Amniotic epithelial cell (primary cell): ENCODE results near the gene MATR3.
"Not testable (repeated sequence)": the region's sequence is repeated elsewhere in the genome, so short reads cannot be mapped to it uniquely, and the experiment has no call there.

Experiments
- DNase-seq: peaks from one replicate; pipeline ENCODE4 v3.0.0-alpha.2; 2010; ENCODE audit warnings: low read depth

The MATR3 gene

GRCh38 chr5:139354186-139354585 is 60.6 kb downstream of the MATR3 start:
- no peak for DNase-seq

DNA sequence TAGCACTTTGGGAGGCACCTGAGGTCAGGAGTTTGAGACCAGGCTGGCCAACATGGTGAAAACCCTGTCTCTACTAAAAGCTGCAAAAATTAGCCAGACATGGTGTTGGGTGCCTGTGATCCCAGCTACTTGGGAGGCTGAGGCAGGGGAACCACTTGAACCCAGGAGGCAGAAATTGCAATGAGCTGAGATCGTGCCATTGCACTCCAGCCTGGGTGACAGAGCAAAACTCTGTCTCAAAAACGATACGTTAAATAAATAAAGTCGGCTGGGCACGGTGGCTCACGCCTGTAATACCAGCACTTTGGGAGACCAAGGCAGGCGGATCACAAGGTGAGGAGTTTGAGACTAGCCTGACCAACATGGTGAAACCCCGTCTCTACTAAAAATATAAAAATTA is 62.4 kb downstream of the MATR3 start:
- not testable (repeated sequence) for DNase-seq

GRCh38 chr5:139358064-139358463 is 64.5 kb downstream of the MATR3 start:
- peak; percentile 51 for DNase-seq

DNA sequence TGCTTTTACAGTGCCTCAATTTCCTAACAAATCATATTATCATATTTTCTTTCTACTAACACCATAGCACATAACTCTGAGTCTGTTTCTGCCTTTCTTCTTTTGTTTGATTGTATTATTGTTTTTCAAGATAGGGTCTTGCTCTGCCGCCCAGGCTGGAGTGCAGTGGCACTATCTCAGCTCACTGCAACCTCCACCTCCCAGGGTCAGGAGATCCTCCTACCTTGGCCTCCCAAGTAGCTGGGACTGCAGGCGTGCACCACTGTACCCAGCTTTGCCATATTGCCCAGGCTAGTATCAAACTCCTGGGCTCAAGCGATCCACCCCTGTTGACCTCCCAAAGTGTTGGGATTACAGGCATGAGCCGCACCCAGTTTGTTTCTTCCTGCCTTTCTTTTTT is 66.8 kb downstream of the MATR3 start:
- DNase-seq = no peak

DNA sequence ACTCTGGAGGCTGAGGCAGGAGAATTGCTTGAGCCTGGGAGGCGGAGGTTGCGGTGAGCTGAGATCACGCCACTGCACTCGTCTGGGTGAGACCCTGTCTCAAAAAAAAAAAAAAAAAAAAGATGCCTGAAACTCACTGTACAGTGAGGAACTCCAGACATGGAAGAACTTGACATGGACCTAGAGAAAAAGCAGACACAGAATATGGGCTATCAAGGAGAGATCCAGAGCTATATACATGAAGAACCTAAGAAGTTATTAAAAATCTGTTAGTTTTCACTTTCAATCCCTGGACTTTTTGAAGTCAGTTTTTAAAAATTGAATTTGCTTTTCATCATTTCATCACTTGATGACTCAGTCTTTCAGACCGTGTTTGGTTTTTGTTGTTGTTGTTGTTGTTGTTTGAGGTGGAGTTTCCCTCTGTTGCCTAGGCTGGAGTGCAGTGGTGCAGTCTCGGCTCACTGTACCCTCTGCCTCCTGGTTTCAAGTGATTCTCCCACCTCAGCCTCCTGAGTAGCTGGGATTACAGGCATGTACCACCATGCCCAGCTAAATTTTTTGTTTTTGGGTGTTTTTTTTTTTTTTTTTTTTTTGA is 68.4 kb downstream of the MATR3 start:
- peak; percentile 20 for DNase-seq

DNA sequence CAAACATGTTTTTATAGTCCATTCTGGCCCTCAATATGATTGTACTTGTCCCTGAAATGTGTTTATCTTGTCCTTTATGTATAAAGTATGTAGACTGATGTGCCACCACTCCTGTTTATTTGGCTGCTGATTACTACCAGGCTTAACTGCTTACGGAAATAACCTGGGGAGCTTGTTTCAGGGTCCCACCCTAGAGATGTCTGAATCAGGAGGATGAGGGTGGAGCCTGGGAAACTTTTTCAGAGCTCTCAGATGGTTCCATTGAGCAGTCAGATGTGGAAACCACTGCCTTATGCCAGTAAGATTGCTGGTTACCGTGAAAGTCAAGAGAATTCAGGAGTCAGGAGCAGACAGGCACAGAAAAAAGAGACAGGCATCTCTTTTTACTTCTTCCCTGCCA is 70.4 kb downstream of the MATR3 start:
- DNase-seq = peak; percentile 30

GRCh38 chr5:139364466-139364865 is 70.9 kb downstream of the MATR3 start:
- DNase-seq = peak; percentile 65

DNA sequence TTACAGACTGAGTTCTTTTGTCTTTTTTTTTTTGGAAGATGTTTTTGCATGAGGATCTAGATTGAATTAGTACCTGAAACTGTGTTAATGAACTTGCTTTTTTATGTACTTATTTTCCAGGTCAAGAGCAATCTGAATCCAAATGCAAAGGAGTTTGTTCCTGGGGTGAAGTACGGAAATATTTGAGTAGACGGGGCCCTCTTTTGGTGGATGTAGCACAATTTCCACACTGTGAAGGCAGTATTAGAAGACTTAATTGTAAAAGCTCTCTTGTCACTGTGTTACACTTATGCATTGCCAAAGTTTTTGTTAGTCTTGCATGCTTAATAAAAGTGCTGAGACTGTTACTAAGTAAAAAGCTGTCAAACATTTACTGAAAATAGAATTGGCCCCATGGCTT is 75.1 kb downstream of the MATR3 start:
- DNase-seq = peak; percentile 13

DNA sequence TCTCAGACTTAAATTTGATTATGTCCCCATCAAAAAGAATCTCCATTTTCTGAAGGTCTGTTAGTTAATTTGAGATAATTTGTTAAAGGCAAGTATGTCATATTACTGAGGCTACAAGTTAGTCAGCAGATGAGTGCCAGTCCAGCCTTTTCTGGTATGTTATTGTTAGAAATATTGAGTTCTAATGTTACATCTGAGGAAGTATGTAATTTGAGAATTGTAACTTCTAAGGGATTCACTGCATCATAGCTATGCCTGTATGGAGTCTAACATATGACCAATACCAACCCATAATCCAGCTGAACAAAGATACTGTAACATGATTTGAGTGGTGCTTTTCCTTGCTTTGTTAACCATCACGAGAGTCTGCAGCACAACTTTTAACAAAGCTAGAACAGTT is 75.6 kb downstream of the MATR3 start:
- DNase-seq = no peak

DNA sequence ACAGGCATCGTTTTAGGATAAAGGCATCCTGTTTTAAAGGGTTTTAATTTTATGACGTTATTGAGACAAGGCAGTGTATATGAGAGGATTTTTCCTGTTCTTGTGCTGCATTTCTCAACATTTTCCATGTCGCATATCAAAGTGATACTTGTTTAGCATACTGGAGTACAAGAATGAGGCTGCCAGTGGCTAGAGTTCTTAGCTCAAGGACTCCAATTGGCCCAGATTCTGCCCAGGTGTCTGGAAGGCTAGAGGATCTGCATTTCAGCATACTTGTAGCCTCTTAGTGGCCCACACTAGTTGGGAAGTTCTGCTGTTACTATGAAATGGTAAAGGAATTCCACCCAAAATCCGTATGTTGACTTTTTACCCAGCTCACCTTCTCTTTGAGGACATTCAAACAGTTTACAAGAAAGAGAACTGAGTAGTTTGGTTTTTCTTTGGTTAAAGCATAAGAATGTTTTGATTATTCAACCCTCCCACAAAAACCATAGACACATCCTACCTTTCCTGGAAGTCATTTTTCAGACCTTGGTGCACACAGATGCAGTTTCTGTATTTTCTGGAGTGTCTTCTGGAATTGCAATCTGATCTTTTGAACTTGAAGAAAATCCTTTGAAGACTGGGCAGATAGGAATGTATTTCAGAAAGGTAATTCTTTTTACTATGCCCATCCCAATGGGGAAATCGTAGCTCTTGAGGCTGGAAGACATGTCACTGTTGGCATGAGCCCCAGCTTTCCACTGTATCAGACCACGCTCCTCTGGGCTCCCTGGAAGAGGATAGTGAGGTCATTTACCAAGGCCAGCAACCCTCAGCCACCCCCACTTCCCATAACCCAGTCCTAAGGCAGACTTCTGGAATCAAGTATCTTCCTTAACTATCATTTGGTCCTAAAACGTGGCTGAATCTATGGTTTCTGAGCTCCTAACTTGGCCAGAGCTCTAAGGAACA is 78.2 kb downstream of the MATR3 start:
- DNase-seq = peak; percentile 53

DNA sequence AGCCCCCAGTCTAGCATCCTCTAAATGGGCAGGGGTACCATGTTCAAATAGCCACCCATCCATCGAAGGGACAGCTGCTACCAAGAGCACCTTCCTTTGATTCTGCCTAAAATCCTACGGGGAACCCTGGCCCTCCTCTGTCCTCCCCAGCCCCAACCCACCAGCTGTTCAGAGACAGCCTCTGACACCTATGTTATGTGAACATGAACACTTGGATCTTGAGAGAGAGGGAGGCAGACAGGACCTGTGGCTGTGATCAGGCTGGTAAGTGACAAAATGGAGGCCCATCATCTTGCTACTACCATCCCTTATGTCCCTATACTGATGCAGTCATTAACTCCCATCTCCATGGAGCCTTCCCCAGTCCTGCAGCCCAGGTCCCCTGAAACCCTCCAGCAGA is 81.4 kb downstream of the MATR3 start:
- DNase-seq = no peak

DNA sequence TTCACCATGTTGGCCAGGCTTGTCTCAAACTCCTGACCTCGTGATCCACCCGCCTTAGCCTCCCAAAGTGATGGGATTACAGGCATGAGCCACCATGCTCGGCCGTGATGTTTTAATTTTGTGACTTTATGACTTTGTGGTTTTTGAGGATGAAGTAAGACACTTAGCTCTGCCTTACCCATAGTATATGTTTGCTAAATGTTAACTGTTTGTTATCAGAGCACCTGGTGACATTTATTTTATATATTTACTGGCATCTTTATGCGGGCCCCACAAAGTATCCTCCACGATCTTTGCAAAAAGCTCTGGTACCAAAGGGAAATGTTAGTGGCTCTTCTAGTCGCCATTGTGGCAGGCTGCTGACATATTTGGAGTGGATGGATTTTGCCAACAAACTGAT is 82.8 kb downstream of the MATR3 start:
- no peak for DNase-seq

DNA sequence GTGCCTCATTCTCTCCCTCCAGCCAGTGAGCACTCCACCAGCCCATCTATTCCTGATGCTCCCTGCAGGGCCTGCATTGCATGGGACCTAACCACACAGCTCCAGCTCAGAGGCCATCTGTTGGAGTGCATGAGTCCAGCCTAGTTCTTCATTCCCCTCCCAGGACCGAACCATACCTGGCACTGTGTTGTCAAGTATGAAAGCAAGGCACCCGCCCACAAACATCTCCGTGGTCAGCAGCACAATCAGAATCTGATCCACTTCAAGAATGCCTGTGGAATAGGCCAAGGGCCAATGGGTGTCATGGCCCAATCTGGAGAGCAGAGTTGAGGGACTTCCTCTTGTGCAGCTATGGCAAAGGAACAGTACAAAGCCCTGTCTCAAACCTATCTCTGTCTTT is 83.7 kb downstream of the MATR3 start:
- DNase-seq = no peak

- no peak for DNase-seq
Measured at GRCh38 chr5:139378101-139378825, 84.7 kb downstream of the MATR3 start.

DNA sequence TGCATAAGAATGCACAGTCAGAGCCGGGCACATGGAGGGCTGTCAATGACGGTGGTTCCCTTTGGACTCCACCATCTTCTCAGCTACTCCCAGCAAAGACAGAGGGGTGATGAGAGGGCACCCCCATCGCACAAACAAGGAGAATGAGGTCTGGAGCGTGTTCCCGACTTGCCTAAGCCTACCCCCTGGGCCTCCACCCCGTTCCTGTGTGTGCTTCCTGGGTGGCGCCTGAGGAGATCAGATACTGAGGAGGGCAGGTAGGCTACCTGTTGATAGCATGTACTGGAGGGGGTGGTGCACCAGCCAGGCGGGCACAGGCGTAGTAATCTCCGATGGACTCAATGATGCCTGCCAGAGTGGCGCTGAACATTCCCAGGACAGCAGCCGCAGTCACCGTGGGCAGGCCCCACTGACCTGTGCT is 85.4 kb downstream of the MATR3 start:
- no peak for DNase-seq

DNA sequence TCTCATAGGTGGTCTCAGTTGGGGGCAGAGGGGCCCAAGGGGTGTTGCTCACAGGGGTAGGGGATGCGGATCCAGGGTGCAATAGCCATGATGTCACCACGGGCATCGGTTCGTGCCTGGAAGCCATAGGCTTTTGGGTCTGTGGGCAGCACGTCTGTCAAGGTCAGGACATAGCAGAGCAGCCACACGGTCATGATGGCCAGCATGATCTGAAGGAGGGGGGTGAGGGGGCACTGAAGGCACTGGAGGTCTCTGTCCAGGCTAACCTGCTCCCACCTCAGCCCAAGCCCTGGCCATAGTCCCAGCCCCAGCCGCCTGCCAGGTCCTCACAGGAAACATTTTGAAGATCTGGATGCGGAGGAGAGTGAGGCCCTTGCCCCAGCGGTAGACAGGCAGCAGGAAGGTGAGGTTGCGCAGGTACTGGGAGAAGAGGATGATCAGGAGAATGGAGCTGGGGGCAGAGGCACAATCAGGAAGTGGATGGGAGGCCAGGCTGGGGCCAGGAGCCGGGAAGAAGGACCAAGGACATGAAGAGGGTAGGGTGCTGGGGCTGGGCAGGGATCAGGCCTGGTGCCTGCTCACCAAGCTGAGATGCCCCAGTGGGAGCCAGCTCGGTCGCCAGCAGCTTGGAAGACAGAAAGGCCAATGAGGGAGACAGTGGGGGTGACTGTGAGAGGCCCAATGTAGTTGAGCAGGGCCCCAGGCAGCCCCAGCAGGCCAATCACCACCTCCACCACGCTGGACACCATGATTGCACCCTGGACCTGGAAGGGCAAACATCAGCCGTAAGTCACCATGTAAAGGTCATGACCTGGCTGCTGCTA is 86.3 kb downstream of the MATR3 start:
- DNase-seq = no peak
